ENCODE measurements around the gene MARCHF10.

Gene MARCHF10

GRCh38 chr17:62674363-62674739 is 133.8 kb downstream of the MARCHF10 start:
- no peak for DNase-seq

GRCh38 chr17:62673614-62674362 is 134.3 kb downstream of the MARCHF10 start:
- no peak for DNase-seq

- no peak for DNase-seq
Observed at GRCh38 chr17:62672957-62673356, 135.2 kb downstream of the MARCHF10 start.

- no peak for DNase-seq
Observed at GRCh38 chr17:62671553-62671952, 136.6 kb downstream of the MARCHF10 start.

GRCh38 chr17:62670202-62670821 is 137.8 kb downstream of the MARCHF10 start:
- DNase-seq: no peak

GRCh38 chr17:62668091-62668804 is 139.9 kb downstream of the MARCHF10 start:
- no peak for DNase-seq

- DNase-seq: no peak
Observed at GRCh38 chr17:62666801-62667591, 141.1 kb downstream of the MARCHF10 start.

GRCh38 chr17:62666061-62666800 is 141.9 kb downstream of the MARCHF10 start:
- DNase-seq: no peak

- DNase-seq: no peak
Observed at GRCh38 chr17:62665599-62665998, 142.5 kb downstream of the MARCHF10 start.

- DNase-seq: no peak
Observed at GRCh38 chr17:62664336-62665120, 143.6 kb downstream of the MARCHF10 start.

GRCh38 chr17:62663304-62663703 is 144.8 kb downstream of the MARCHF10 start:
- DNase-seq: no peak

GRCh38 chr17:62662855-62663254 is 145.3 kb downstream of the MARCHF10 start:
- DNase-seq: no peak

GRCh38 chr17:62661337-62661736 is 146.8 kb downstream of the MARCHF10 start:
- DNase-seq: no peak

- DNase-seq: no peak
Observed at GRCh38 chr17:62660629-62661118, 147.4 kb downstream of the MARCHF10 start.

GRCh38 chr17:62658136-62658920 is 149.8 kb downstream of the MARCHF10 start:
- DNase-seq: no peak

- no peak for DNase-seq
Observed at GRCh38 chr17:62657690-62658089, 150.4 kb downstream of the MARCHF10 start.

- no peak for DNase-seq
Observed at GRCh38 chr17:62657145-62657665, 150.9 kb downstream of the MARCHF10 start.

- DNase-seq: no peak
Observed at GRCh38 chr17:62656446-62656845, 151.7 kb downstream of the MARCHF10 start.

GRCh38 chr17:62655656-62656055 is 152.5 kb downstream of the MARCHF10 start:
- no peak for DNase-seq
